SH-SY5Y (cell line): Measurements from ENCODE around the gene ADCY9.

Experiments used
- GATA2 ChIP-seq: IDR thresholded peaks from 2 replicates; pipeline ENCODE4 v1.6.1; 2011; ENCODE audit warnings: mild to moderate bottlenecking, low read depth, low read length
- GATA3 ChIP-seq: IDR thresholded peaks from 2 replicates; pipeline ENCODE4 v1.6.1; 2011; ENCODE audit warnings: low read depth, mild to moderate bottlenecking, low read length, moderate library complexity

- TF ChIP-seq GATA3 (no peak), GATA2 (no peak)
Measured at GRCh38 chr16:4021916-4022315, 94.3 kb downstream of the ADCY9 start.
